HEK293 (cell line): ENCODE results near the gene DOCK1.

Source experiments
- BCL6B ChIP-seq: fragments of 450-650 bp; formaldehyde crosslinking; IDR thresholded peaks from 2 replicates; pipeline ENCODE4 v1.5.1; 2017; ENCODE audit warnings: missing biosample characterization, missing genetic modification characterization
- CTCF ChIP-seq: fragments of 450-650 bp; formaldehyde crosslinking; IDR thresholded peaks from 2 replicates; pipeline ENCODE4 v1.5.1; 2016; ENCODE audit warnings: missing biosample characterization, missing genetic modification characterization
- PBX3 ChIP-seq: sonication (generic); formaldehyde crosslinking; IDR thresholded peaks from 2 replicates; pipeline ENCODE4 v1.8.1; 2022; ENCODE audit warnings: mild to moderate bottlenecking, moderate library complexity, missing genetic modification reagents
- SP3 ChIP-seq: fragments of 450-650 bp; formaldehyde crosslinking; IDR thresholded peaks from 2 replicates; pipeline ENCODE4 v1.5.1; 2016; ENCODE audit warnings: missing biosample characterization, missing genetic modification characterization

- TF ChIP-seq CTCF (tag by site-specific recombination) (no peak), PBX3 (no peak), SP3 (tag by site-specific recombination) (no peak), BCL6B (tag by site-specific recombination) (no peak)
These were observed 449.0 kb downstream of the DOCK1 start for GRCh38 chr10:127354255-127354654.
